ENCODE measurements around the gene OR2A5. TPM values are rescaled to one million over a fixed set of nuclear protein-coding genes. Genes with fewer than 3 reads are reported as not detected.

Gene OR2A5
- total RNA-seq, 6 experiments from 2014 or later: not detected

DNA sequence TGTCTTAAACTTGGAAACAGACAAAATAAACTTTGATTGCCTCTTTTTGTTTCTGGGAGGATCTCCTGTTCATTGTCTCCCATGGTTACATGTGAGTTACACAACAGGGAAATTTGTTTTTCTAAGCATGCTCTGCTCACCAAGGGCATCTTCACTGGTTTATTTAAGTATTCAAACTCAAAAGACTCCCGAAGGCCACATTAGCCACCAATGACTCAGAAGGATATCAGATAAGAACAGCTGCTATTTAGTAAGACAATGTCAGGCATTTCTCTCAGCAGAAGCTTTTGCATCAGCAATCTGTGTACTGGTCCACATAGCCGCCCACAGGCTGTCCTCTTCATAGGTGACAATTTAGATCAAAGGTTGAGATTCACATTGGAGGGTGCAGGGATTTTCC lies 29.3 kb upstream of the OR2A5 start:
- TF ChIP-seq, protein P1, sequence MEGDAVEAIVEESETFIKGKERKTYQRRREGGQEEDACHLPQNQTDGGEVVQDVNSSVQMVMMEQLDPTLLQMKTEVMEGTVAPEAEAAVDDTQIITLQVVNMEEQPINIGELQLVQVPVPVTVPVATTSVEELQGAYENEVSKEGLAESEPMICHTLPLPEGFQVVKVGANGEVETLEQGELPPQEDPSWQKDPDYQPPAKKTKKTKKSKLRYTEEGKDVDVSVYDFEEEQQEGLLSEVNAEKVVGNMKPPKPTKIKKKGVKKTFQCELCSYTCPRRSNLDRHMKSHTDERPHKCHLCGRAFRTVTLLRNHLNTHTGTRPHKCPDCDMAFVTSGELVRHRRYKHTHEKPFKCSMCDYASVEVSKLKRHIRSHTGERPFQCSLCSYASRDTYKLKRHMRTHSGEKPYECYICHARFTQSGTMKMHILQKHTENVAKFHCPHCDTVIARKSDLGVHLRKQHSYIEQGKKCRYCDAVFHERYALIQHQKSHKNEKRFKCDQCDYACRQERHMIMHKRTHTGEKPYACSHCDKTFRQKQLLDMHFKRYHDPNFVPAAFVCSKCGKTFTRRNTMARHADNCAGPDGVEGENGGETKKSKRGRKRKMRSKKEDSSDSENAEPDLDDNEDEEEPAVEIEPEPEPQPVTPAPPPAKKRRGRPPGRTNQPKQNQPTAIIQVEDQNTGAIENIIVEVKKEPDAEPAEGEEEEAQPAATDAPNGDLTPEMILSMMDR (IDR thresholded peaks at IDR 0.05): no peak
- Mint-ChIP-seq H3K36me3 (ENCODE audit: low read depth) (no peaks in the 10 kb centered on the region), H3K27me3 (ENCODE audit: insufficient read depth) (peaks cover 1% of the 10 kb centered on the region; the same call in 1 of the 2 replicates), H3K4me3 (no peak overlapping the region), H3K27ac (peak overlapping the region; percentile 84; the same call in 1 of the 2 replicates), H3K4me1 (ENCODE audit: low read depth) (peaks cover 19% of the 10 kb centered on the region; the same call in 1 of the 2 replicates), H3K9me3 (peaks cover 5% of the 10 kb centered on the region; the same call in 1 of the 2 replicates)
- peak; percentile 94 for DNase-seq

DNA sequence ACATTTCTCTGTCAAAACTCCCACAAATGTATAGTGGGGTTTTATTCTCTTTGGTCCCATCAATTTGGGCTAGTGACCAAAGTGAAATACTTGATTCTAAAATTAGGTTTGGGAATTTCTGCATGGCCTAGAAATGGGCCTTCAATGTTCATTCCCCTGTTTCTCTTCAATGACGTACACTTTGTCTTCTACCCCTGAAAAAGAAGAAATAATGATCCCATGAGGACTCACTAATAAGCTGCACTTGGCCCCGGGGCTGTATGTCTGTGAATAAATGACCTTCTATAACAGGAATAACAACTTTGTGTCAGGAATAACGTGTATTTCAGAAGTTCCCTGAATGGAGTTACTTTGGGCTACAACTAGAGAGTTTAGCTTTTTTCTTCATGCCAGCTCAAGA lies 28.4 kb upstream of the OR2A5 start:
- no peak overlapping the region for H3K4me3 Mint-ChIP-seq
- peaks cover 5% of the 10 kb centered on the region; the same call in 1 of the 2 replicates for H3K9me3 Mint-ChIP-seq
- DNase-seq: no peak
- H3K4me1 Mint-ChIP-seq (ENCODE audit: low read depth): peaks cover 19% of the 10 kb centered on the region; the same call in 1 of the 2 replicates
- H3K27me3 Mint-ChIP-seq (ENCODE audit: insufficient read depth): peaks cover 1% of the 10 kb centered on the region; the same call in 1 of the 2 replicates
- no peaks in the 10 kb centered on the region for H3K36me3 Mint-ChIP-seq (ENCODE audit: low read depth)
- H3K27ac Mint-ChIP-seq: no peak overlapping the region
- TF ChIP-seq, protein P1 (IDR thresholded peaks at IDR 0.05): no peak

DNA sequence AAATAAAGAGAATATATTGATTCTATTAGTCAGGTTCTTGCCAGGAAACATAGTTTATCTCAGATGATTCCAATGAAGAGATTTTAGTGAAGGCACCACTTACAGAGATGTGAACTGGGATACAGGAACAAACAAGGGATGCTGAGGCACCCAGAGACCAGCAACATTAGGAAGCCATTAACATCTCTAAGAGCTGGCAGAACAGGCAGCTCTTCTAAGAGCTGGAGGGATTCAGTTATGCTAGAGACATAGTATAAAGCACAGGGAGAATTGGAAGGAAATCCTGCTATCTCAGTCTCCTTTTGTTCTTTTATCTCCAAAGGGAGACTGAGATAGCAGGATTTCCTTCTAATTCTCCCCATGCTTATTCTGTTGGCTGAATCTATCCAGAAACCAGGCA lies 26.6 kb upstream of the OR2A5 start:
- peaks cover 19% of the 10 kb centered on the region; the same call in 1 of the 2 replicates for H3K4me1 Mint-ChIP-seq (ENCODE audit: low read depth)
- no peak overlapping the region for H3K4me3 Mint-ChIP-seq
- DNase-seq: no peak
- H3K27ac Mint-ChIP-seq: no peak overlapping the region
- TF ChIP-seq, protein P1 (IDR thresholded peaks at IDR 0.05): no peak
- peaks cover 5% of the 10 kb centered on the region; the same call in 1 of the 2 replicates for H3K9me3 Mint-ChIP-seq
- no peaks in the 10 kb centered on the region for H3K36me3 Mint-ChIP-seq (ENCODE audit: low read depth)
- H3K27me3 Mint-ChIP-seq (ENCODE audit: insufficient read depth): peaks cover 1% of the 10 kb centered on the region; the same call in 1 of the 2 replicates

DNA sequence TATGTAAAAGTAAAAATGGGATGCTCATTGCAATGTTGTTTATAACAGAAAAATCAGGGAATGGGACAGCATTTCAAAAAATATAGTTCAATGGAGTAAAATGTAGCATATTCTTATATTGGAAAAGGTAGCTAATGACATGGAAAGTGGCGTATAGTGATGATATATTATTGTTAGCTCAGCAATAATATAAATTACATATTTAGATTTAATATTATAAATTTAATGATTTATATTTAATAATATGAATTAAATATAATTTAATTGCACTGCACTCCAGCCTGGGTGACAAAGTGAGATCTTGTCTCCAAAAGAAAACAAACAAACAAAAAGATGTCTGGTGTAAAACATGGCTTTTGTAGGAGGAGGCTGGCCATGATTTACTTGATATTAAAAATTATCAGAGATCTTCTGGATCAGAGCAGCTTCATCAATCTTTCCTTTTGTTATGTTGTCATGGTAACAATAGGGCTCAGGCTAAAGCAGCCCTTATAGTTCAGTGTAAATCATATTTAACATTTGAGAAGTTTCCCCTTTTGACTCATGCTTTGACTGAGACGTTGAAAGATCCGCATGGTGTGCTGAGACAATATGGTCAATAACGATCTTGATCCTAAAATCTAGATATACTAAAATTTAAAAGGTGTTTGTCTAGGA lies 25.4 kb upstream of the OR2A5 start:
- no peak for DNase-seq
- Mint-ChIP-seq H3K4me1 (ENCODE audit: low read depth) (peaks cover 19% of the 10 kb centered on the region; the same call in 1 of the 2 replicates), H3K27me3 (ENCODE audit: insufficient read depth) (peaks cover 1% of the 10 kb centered on the region; the same call in 1 of the 2 replicates), H3K36me3 (ENCODE audit: low read depth) (no peaks in the 10 kb centered on the region), H3K4me3 (no peak overlapping the region), H3K9me3 (peaks cover 5% of the 10 kb centered on the region; the same call in 1 of the 2 replicates), H3K27ac (no peak overlapping the region)
- TF ChIP-seq, protein P1 (IDR thresholded peaks at IDR 0.05): no peak

DNA sequence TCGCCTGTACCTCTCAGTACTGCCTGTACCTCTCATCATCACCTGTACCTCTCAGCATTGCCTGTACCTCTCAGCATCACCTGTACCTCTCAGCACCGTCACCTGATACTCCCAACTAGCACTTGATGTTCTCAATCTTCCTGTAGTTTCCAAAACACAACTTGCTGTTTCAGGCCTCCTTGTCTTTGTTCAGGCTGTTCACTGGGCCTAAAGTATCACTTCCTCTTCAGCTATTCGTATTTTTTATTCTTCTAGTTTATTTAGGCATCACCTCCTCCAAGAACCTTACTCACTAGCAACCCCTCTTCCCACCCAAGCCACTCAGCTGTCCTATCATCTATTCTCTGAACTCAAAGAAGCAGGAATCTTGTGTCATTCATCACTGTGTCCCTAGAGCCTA lies 24.5 kb upstream of the OR2A5 start:
- DNase-seq: no peak
- Mint-ChIP-seq H3K36me3 (ENCODE audit: low read depth) (no peaks in the 10 kb centered on the region), H3K27me3 (ENCODE audit: insufficient read depth) (peaks cover 1% of the 10 kb centered on the region; the same call in 1 of the 2 replicates), H3K4me3 (no peak overlapping the region), H3K4me1 (ENCODE audit: low read depth) (peaks cover 10% of the 10 kb centered on the region; the same call in 1 of the 2 replicates), H3K27ac (no peak overlapping the region), H3K9me3 (no peaks in the 10 kb centered on the region)
- TF ChIP-seq, protein P1 (IDR thresholded peaks at IDR 0.05): no peak

All from HFFc6 (cell line).